HG02798 (cell line): ENCODE data around the gene TSPAN18.

Experiments used
- ATAC-seq: cut with Tn5 transposase; IDR thresholded peaks from one replicate; pipeline ENCODE4 v1.9.1; 2021; ENCODE audit warnings: mild to moderate bottlenecking; ENCODE audit not compliant: unreplicated experiment, poor library complexity

TSPAN18 gene

GRCh38 chr11:44815917-44816456, 89.2 kb downstream of the TSPAN18 start:
- ATAC-seq = no peak

- no peak for ATAC-seq
Observed at GRCh38 chr11:44816761-44817160, 90.0 kb downstream of the TSPAN18 start.

GRCh38 chr11:44817207-44817949, 90.6 kb downstream of the TSPAN18 start:
- ATAC-seq = no peak

- no peak for ATAC-seq
Observed at GRCh38 chr11:44818110-44818509, 91.3 kb downstream of the TSPAN18 start.

- ATAC-seq = no peak
Observed at GRCh38 chr11:44819346-44819745, 92.6 kb downstream of the TSPAN18 start.

- ATAC-seq = no peak
Observed at GRCh38 chr11:44822369-44822768, 95.6 kb downstream of the TSPAN18 start.

- ATAC-seq = no peak
Observed at GRCh38 chr11:44823006-44823405, 96.2 kb downstream of the TSPAN18 start.

- ATAC-seq = no peak
Observed at GRCh38 chr11:44823868-44824267, 97.1 kb downstream of the TSPAN18 start.

GRCh38 chr11:44824300-44824704, 97.5 kb downstream of the TSPAN18 start:
- ATAC-seq = no peak

- ATAC-seq = no peak
Observed at GRCh38 chr11:44825058-44825785, 98.5 kb downstream of the TSPAN18 start.

- ATAC-seq = no peak
Observed at GRCh38 chr11:44826922-44827643, 100.3 kb downstream of the TSPAN18 start.

- ATAC-seq = no peak
Observed at GRCh38 chr11:44828296-44828695, 101.5 kb downstream of the TSPAN18 start.

GRCh38 chr11:44829838-44830237, 103.1 kb downstream of the TSPAN18 start:
- no peak for ATAC-seq

- no peak for ATAC-seq
Observed at GRCh38 chr11:44831605-44832394, 105.0 kb downstream of the TSPAN18 start.

- ATAC-seq = no peak
Observed at GRCh38 chr11:44832452-44832851, 105.7 kb downstream of the TSPAN18 start.

GRCh38 chr11:44833221-44833876, 106.6 kb downstream of the TSPAN18 start:
- no peak for ATAC-seq

GRCh38 chr11:44833877-44834452, 107.2 kb downstream of the TSPAN18 start:
- no peak for ATAC-seq

GRCh38 chr11:44834846-44835245, 108.1 kb downstream of the TSPAN18 start:
- no peak for ATAC-seq

GRCh38 chr11:44835296-44835695, 108.5 kb downstream of the TSPAN18 start:
- no peak for ATAC-seq
